Fibroblast of lung (primary cell): ENCODE data around the gene ZNF281. TPM values are rescaled to one million over a fixed set of nuclear protein-coding genes. Genes with fewer than 3 reads are reported as not detected.

Experiments used
- DNase-seq, 2 donors: peaks; one replicate each; pipeline versions ENCODE4 v3.0.0 to v3.0.0-alpha.2; 2010; ENCODE audit warnings: low read depth in 2 of 2
- H2AFZ ChIP-seq: 2 replicates; pipeline ENCODE4 v1.5.1; 2012; ENCODE audit warnings: low read length, control low read depth, inconsistent platforms
- H3K27ac ChIP-seq: 2 replicates; pipeline ENCODE4 v1.5.1; 2011; ENCODE audit warnings: low read length, control low read depth; ENCODE audit not compliant: insufficient read depth
- H3K27me3 ChIP-seq: 2 replicates; pipeline ENCODE4 v1.5.1; 2011; ENCODE audit warnings: mild to moderate bottlenecking, low read length; ENCODE audit not compliant: control insufficient read depth, insufficient read depth
- H3K36me3 ChIP-seq: 2 replicates; pipeline ENCODE4 v1.5.1; 2011; ENCODE audit warnings: low read length; ENCODE audit not compliant: control insufficient read depth, insufficient read depth
- H3K4me1 ChIP-seq: 2 replicates; pipeline ENCODE4 v1.5.1; 2011; ENCODE audit warnings: low read length; ENCODE audit not compliant: control insufficient read depth, insufficient read depth; ENCODE audit errors: extremely low read depth
- H3K4me2 ChIP-seq: 2 replicates; pipeline ENCODE4 v1.5.1; 2011; ENCODE audit warnings: low read length, control low read depth; ENCODE audit not compliant: insufficient read depth; ENCODE audit errors: extremely low read depth
- H3K4me3 ChIP-seq, 4 experiments: fragments of 200-600 bp in 1 of 4; sonication (generic) in 1 of 4; replicated peaks in 1 of 4; 2 replicates each; pipeline ENCODE4 v1.5.1; 2011 to 2016; ENCODE audit warnings: low read length in 4 of 4, low read depth in 3 of 4, mild to moderate bottlenecking in 3 of 4, control low read depth in 2 of 4, inconsistent platforms in 1 of 4, mixed read lengths in 1 of 4; ENCODE audit not compliant: insufficient read depth in 1 of 4; ENCODE audit errors: control extremely low read depth in 1 of 4
- H3K79me2 ChIP-seq: 2 replicates; pipeline ENCODE4 v1.5.1; 2012; ENCODE audit warnings: mild to moderate bottlenecking, low read length, inconsistent platforms; ENCODE audit not compliant: control insufficient read depth, insufficient read depth
- H3K9ac ChIP-seq: 2 replicates; pipeline ENCODE4 v1.5.1; 2011; ENCODE audit warnings: mild to moderate bottlenecking, low read length, control low read depth; ENCODE audit not compliant: insufficient read depth
- H3K9me3 ChIP-seq: 2 replicates; pipeline ENCODE4 v1.5.1; 2012; ENCODE audit warnings: low read depth, low read length; ENCODE audit not compliant: control insufficient read depth, insufficient read depth
- H4K20me1 ChIP-seq: 2 replicates; pipeline ENCODE4 v1.5.1; 2011; ENCODE audit warnings: low read length; ENCODE audit not compliant: control insufficient read depth, insufficient read depth; ENCODE audit errors: extremely low read depth
- EZH2 ChIP-seq: IDR thresholded peaks from 2 replicates; pipeline ENCODE4 v1.5.1; 2012; ENCODE audit warnings: low read length, control low read depth, mild to moderate bottlenecking; ENCODE audit errors: missing control alignments
- polyA plus RNA-seq, 2 donors: library from polyadenylated mRNA; depleted of rRNA in 1 of 2; stranded (reverse) in 1 of 2; unstranded in 1 of 2; fragments of >200 nt; gene quantifications; 2 replicates each; pipeline ENCODE4 v1.2.1, GENCODE V29; 2011 to 2012; ENCODE audit warnings: missing spikeins in 1 of 2
- total RNA-seq: library from RNA; depleted of rRNA; stranded (reverse); fragments of >200 nt; gene quantifications from 2 replicates; pipeline ENCODE4 v1.2.1, GENCODE V29; 2014
- TF ChIP-seq, protein P1 (sequence below), 2 donors: IDR thresholded peaks in 1 of 2; conservative IDR thresholded peaks in 1 of 2; 1 replicate in 1 of 2; 2 replicates in 1 of 2; pipeline ENCODE4 v1.5.1; 2011 to 2012; ENCODE audit warnings: low read length in 2 of 2, control low read depth in 1 of 2, inconsistent platforms in 1 of 2, low read depth in 1 of 2, mild to moderate bottlenecking in 1 of 2

The ZNF281 gene
- total and polyA plus RNA-seq, 2 donors (not counting 1 experiment from before 2014, with no cell fraction given): 14.0 to 39.0 TPM

DNA sequence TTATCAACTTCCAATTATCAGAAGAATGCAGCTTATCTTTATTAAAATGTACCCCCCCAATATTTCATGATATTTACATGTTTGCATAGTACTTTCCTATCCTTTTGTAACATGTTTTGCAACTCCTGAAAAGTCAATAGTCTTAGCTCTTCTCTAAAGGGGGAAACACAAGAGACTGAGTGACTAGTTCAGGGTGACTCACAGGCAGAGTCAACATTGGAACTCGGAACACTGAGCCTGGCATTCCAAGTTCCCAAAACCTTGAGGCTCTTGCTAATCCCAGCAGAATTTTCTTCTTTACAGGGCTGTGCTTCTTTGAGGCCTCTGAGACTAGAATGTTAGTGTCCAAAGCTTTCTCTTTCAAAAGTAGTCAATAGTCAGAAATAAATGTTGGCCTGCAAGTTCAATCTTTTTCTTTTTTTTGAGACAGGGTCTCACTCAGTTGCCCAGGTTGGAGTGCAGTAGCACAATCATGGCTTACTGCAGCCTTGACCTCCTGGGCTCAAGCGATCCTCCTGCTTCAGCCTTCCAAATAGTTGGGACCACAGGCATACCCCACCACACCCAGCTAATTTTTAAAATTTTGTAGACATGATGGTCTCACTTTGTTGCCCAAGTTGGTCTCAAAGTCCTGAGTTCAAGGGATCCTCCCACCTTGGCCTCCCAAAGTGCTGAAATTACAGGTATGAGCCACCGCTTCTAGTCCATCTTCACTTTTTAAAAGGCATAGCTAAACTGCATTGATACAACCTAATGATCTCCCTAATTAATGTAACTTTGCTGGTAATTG is 37.5 kb downstream of the ZNF281 start:
- DNase-seq: peak; percentile 67 to 90
- Histone ChIP-seq H3K79me2 (no peaks in the 10 kb centered on the region), H2AFZ (no peak overlapping the region), H3K27ac (no peak overlapping the region), H4K20me1 (no peaks in the 10 kb centered on the region), H3K4me2 (no peak overlapping the region), H3K4me3 (no peak overlapping the region), H3K9me3 (no peaks in the 10 kb centered on the region), H3K9ac (no peak overlapping the region), H3K36me3 (no peaks in the 10 kb centered on the region), H3K27me3 (no peaks in the 10 kb centered on the region), H3K4me1 (peaks cover 4% of the 10 kb centered on the region)
- TF ChIP-seq, protein P1, sequence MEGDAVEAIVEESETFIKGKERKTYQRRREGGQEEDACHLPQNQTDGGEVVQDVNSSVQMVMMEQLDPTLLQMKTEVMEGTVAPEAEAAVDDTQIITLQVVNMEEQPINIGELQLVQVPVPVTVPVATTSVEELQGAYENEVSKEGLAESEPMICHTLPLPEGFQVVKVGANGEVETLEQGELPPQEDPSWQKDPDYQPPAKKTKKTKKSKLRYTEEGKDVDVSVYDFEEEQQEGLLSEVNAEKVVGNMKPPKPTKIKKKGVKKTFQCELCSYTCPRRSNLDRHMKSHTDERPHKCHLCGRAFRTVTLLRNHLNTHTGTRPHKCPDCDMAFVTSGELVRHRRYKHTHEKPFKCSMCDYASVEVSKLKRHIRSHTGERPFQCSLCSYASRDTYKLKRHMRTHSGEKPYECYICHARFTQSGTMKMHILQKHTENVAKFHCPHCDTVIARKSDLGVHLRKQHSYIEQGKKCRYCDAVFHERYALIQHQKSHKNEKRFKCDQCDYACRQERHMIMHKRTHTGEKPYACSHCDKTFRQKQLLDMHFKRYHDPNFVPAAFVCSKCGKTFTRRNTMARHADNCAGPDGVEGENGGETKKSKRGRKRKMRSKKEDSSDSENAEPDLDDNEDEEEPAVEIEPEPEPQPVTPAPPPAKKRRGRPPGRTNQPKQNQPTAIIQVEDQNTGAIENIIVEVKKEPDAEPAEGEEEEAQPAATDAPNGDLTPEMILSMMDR (conservative IDR thresholded peaks at IDR 0.05 in 1 of 2, IDR thresholded peaks at IDR 0.05 in 1 of 2; ENCODE audit: low read depth in 1 of 2, low read length in 2 of 2): no peak
- no peak for TF ChIP-seq EZH2

DNA sequence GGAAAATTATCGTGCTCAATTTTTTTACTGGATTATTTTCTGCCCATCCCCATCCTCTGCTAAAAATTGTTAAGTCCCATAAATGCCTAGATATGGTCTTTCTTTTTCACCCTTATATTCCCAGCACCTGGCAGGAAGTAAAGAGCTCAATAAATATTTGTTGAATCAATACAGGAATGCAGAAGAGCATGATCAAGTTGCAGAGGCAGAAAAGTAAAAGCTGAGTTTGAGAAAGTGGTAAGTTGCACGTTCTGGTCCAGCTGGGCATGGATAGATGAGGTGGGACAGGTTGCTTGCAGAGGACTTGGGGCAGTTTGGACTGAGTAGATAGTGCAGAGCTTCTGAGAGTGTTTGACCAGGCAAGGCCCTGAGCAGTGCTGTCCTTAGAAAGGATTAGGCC is 40.1 kb downstream of the ZNF281 start:
- H3K4me1 ChIP-seq: peaks cover 3% of the 10 kb centered on the region
- TF ChIP-seq EZH2: no peak
- TF ChIP-seq, protein P1 (conservative IDR thresholded peaks at IDR 0.05 in 1 of 2, IDR thresholded peaks at IDR 0.05 in 1 of 2; ENCODE audit: low read depth in 1 of 2, low read length in 2 of 2): no peak
- H3K36me3 ChIP-seq: no peaks in the 10 kb centered on the region
- no peaks in the 10 kb centered on the region for H3K79me2 ChIP-seq
- no peak overlapping the region for H3K4me3 ChIP-seq
- H2AFZ ChIP-seq: no peak overlapping the region
- no peaks in the 10 kb centered on the region for H3K27me3 ChIP-seq
- H4K20me1 ChIP-seq: no peaks in the 10 kb centered on the region
- no peak for DNase-seq
- no peak overlapping the region for H3K4me2 ChIP-seq
- H3K27ac ChIP-seq: no peak overlapping the region
- no peak overlapping the region for H3K9ac ChIP-seq
- H3K9me3 ChIP-seq: no peaks in the 10 kb centered on the region

- Histone ChIP-seq H3K4me3 (no peak overlapping the region), H3K9me3 (no peaks in the 10 kb centered on the region), H3K9ac (no peak overlapping the region), H3K27ac (no peak overlapping the region), H3K79me2 (no peaks in the 10 kb centered on the region), H3K27me3 (no peaks in the 10 kb centered on the region), H3K4me1 (peaks cover 6% of the 10 kb centered on the region), H3K36me3 (no peaks in the 10 kb centered on the region), H2AFZ (no peak overlapping the region), H3K4me2 (no peak overlapping the region), H4K20me1 (no peaks in the 10 kb centered on the region)
- DNase-seq: no peak
- no peak for TF ChIP-seq EZH2
- TF ChIP-seq, protein P1 (conservative IDR thresholded peaks at IDR 0.05 in 1 of 2, IDR thresholded peaks at IDR 0.05 in 1 of 2; ENCODE audit: low read depth in 1 of 2, low read length in 2 of 2): no peak
Observed at GRCh38 chr1:200369131-200369530, 40.7 kb downstream of the ZNF281 start.
